Measurements from ENCODE around the gene HOXA4. TPM values are rescaled to one million over a fixed set of nuclear protein-coding genes. Genes with fewer than 3 reads are reported as not detected.

The HOXA4 gene
- total and polyA plus RNA-seq, 8 donors: 0.55 to 17.0 (median 4.2) TPM

DNA sequence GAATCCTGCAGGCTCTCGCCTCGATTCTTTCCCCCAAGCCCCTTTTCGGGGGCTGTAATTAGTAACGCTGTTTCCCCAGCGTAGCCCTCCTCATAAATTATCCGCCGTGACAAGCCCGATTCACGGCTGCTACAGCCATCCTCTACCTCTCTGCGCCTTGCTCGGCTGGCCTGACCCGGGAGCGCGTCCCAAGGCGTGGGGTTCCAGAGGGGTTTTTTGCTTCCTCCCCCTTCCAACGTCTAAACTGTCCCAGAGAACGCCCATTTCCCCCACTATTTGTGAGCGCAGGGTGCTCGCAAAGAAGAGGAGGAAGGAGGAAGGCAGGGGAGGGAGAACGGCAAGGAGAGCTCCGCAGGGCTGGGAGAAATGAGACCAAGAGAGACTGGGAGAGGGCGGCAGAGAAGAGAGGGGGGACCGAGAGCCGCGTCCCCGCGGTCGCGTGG, 12.0 kb upstream of the HOXA4 start:
- Histone ChIP-seq H3K4me3 (peak overlapping the region; percentile 54 to 67 (median 64)), H3K27ac (peak overlapping the region; percentile 87 to 99 (median 94)), H3K36me3 (peaks cover 0 to 5% (median 0%) of the 10 kb centered on the region in 4 donors), H3K9me3 (peaks cover 0 to 21% (median 0%) of the 10 kb centered on the region in 4 donors), H3K27me3 (peaks cover 0 to 94% (median 67%) of the 10 kb centered on the region in 3 donors), H3K4me1 (peaks cover 4 to 36% (median 13%) of the 10 kb centered on the region in 4 donors)
- TF ChIP-seq POLR2A (IDR thresholded peaks at IDR 0.05) (no peak), EP300 (IDR thresholded peaks at IDR 0.05) (no peak), POLR2AphosphoS5 (IDR thresholded peaks at IDR 0.05) (no peak)
- TF ChIP-seq, protein P1, sequence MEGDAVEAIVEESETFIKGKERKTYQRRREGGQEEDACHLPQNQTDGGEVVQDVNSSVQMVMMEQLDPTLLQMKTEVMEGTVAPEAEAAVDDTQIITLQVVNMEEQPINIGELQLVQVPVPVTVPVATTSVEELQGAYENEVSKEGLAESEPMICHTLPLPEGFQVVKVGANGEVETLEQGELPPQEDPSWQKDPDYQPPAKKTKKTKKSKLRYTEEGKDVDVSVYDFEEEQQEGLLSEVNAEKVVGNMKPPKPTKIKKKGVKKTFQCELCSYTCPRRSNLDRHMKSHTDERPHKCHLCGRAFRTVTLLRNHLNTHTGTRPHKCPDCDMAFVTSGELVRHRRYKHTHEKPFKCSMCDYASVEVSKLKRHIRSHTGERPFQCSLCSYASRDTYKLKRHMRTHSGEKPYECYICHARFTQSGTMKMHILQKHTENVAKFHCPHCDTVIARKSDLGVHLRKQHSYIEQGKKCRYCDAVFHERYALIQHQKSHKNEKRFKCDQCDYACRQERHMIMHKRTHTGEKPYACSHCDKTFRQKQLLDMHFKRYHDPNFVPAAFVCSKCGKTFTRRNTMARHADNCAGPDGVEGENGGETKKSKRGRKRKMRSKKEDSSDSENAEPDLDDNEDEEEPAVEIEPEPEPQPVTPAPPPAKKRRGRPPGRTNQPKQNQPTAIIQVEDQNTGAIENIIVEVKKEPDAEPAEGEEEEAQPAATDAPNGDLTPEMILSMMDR (IDR thresholded peaks at IDR 0.05): no peak
- no peak for DNase-seq
- intact Hi-C loops (cut with DNase I; ENCODE audit: low total_unique reads): no loop called here
- 7 to 24% (median 17%) methylated on average over 27 to 29 of the region's 29 CpGs for WGBS, 5 donors

DNA sequence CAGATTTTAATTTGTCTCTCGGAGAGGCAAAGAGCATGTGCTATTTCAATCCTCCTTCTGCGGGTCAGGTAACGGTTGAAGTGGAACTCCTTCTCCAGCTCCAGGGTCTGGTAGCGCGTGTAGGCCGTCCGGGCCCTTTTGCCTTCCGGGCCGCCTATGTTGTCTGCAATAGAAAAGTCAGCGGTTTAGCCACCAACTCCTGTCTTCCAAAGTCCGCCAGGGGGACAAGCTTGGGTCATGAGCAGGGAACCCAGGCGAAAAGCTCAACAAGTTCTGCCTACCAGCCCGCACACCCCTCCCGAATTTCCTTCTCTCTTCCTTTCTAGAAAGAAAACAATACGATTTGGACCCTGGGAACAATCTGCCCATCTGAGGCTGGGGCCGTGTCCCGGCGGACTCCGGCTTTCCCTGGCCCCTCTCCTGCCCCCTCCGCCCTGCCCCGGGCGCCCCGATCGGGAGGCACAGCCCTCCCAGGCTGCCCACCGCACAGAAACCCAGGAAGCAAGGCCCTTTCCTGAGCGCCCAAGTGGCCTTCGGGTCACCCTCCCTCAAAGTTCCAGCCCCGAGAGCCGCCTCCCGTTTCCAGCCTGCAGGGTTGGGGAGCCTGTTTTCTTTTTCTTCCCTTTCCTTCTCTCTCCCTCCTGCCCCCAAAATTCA, 11.5 kb upstream of the HOXA4 start:
- peaks cover 0 to 16% (median 0%) of the 10 kb centered on the region in 4 donors for H3K9me3 ChIP-seq
- WGBS, 5 donors: 31 to 42% (median 36%) methylated on average over 25 to 30 of the region's 30 CpGs
- intact Hi-C loops (cut with DNase I; ENCODE audit: low total_unique reads): no loop called here
- TF ChIP-seq POLR2A (IDR thresholded peaks at IDR 0.05) (no peak), POLR2AphosphoS5 (IDR thresholded peaks at IDR 0.05) (no peak), EP300 (IDR thresholded peaks at IDR 0.05) (no peak)
- TF ChIP-seq, protein P1 (IDR thresholded peaks at IDR 0.05): no peak
- peaks cover 0 to 37% (median 8%) of the 10 kb centered on the region in 4 donors for H3K4me1 ChIP-seq
- H3K36me3 ChIP-seq: peaks cover 0 to 5% (median 0%) of the 10 kb centered on the region in 4 donors
- peaks cover 0 to 92% (median 64%) of the 10 kb centered on the region in 3 donors for H3K27me3 ChIP-seq
- DNase-seq: no peak
- peak overlapping the region; percentile 87 to 99 (median 94) for H3K27ac ChIP-seq
- H3K4me3 ChIP-seq: peak overlapping the region; percentile 54 to 67 (median 64)

GRCh38 chr7:27141137-27141922, 10.8 kb upstream of the HOXA4 start:
- no peak for DNase-seq
- Histone ChIP-seq H3K27me3 (peaks cover 0 to 92% (median 64%) of the 10 kb centered on the region in 3 donors), H3K27ac (peak overlapping the region; percentile 87 to 99 (median 94)), H3K9me3 (peaks cover 0 to 16% (median 0%) of the 10 kb centered on the region in 4 donors), H3K36me3 (peaks cover 0 to 5% (median 0%) of the 10 kb centered on the region in 4 donors), H3K4me3 (peak overlapping the region; percentile 54 to 67 (median 64)), H3K4me1 (peaks cover 0 to 44% (median 13%) of the 10 kb centered on the region in 4 donors)
- intact Hi-C loops (cut with DNase I; ENCODE audit: low total_unique reads): no loop called here
- 61 to 80% (median 70%) methylated on average over 18 of the region's 18 CpGs for WGBS, 5 donors
- TF ChIP-seq POLR2AphosphoS5 (IDR thresholded peaks at IDR 0.05): no peak
- no peak for TF ChIP-seq EP300 (IDR thresholded peaks at IDR 0.05)
- TF ChIP-seq, protein P1 (IDR thresholded peaks at IDR 0.05): no peak
- no peak for TF ChIP-seq POLR2A (IDR thresholded peaks at IDR 0.05)

- Histone ChIP-seq H3K27me3 (peaks cover 0 to 92% (median 67%) of the 10 kb centered on the region in 3 donors), H3K4me1 (peaks cover 0 to 53% (median 22%) of the 10 kb centered on the region in 4 donors), H3K9me3 (peaks cover 0 to 16% (median 0%) of the 10 kb centered on the region in 4 donors), H3K36me3 (peaks cover 0 to 5% (median 0%) of the 10 kb centered on the region in 4 donors), H3K27ac (peak overlapping the region; percentile 18 to 99 (median 94)), H3K4me3 (peak overlapping the region; percentile 8 to 67 (median 56))
- intact Hi-C loops (cut with DNase I; ENCODE audit: low total_unique reads): no loop called here
- WGBS, 5 donors: 63 to 78% (median 67%) methylated on average over 15 of the region's 15 CpGs
- no peak for DNase-seq
- TF ChIP-seq POLR2AphosphoS5 (IDR thresholded peaks at IDR 0.05): no peak
- TF ChIP-seq, protein P1 (IDR thresholded peaks at IDR 0.05): no peak
Observed at GRCh38 chr7:27140126-27140857, 9.7 kb upstream of the HOXA4 start.
